ENCODE measurements around the gene CCR7. TPM values are rescaled to one million over a fixed set of nuclear protein-coding genes. Genes with fewer than 3 reads are reported as not detected.

Gene CCR7
- under 0.01 TPM in 1 of 2 replicates, not detected in the other for total RNA-seq

GRCh38 chr17:40564883-40565768 lies at the start of gene CCR7:
TSS of gene CCR7 (minus strand) at chr17:40565472. CDS start at chr17:40565409, 63 bp downstream.
- no peak for DNase-seq (ENCODE audit: low read depth in 2 of 2)

- no peak for DNase-seq (ENCODE audit: low read depth in 2 of 2)
These were observed 49.3 kb upstream of the CCR7 start for GRCh38 chr17:40614431-40615067.

GRCh38 chr17:40613467-40614154 lies 48.3 kb upstream of the CCR7 start:
- DNase-seq (ENCODE audit: low read depth in 2 of 2), result no peak

GRCh38 chr17:40612599-40613244 lies 47.5 kb upstream of the CCR7 start:
- DNase-seq (ENCODE audit: low read depth in 2 of 2), result no peak

- DNase-seq (ENCODE audit: low read depth in 2 of 2), result no peak
These were observed 46.7 kb upstream of the CCR7 start for GRCh38 chr17:40611840-40612474.

GRCh38 chr17:40610359-40610758 lies 45.1 kb upstream of the CCR7 start:
- no peak for DNase-seq (ENCODE audit: low read depth in 2 of 2)

GRCh38 chr17:40608061-40608581 lies 42.8 kb upstream of the CCR7 start:
- DNase-seq (ENCODE audit: low read depth in 2 of 2), result peak in 1 of 2 donors; percentile 41

GRCh38 chr17:40607641-40608040 lies 42.4 kb upstream of the CCR7 start:
- DNase-seq (ENCODE audit: low read depth in 2 of 2), result no peak

- DNase-seq (ENCODE audit: low read depth in 2 of 2), result no peak
These were observed 41.5 kb upstream of the CCR7 start for GRCh38 chr17:40606548-40607353.

- no peak for DNase-seq (ENCODE audit: low read depth in 2 of 2)
These were observed 40.0 kb upstream of the CCR7 start for GRCh38 chr17:40605306-40605705.

GRCh38 chr17:40604327-40605080 lies 39.2 kb upstream of the CCR7 start:
- no peak for DNase-seq (ENCODE audit: low read depth in 2 of 2)

- no peak for DNase-seq (ENCODE audit: low read depth in 2 of 2)
These were observed 37.5 kb upstream of the CCR7 start for GRCh38 chr17:40602445-40603443.

GRCh38 chr17:40600486-40601046 lies 35.3 kb upstream of the CCR7 start:
- no peak for DNase-seq (ENCODE audit: low read depth in 2 of 2)

- no peak for DNase-seq (ENCODE audit: low read depth in 2 of 2)
These were observed 34.1 kb upstream of the CCR7 start for GRCh38 chr17:40599468-40599763.

GRCh38 chr17:40598619-40599467 lies 33.6 kb upstream of the CCR7 start:
- DNase-seq (ENCODE audit: low read depth in 2 of 2), result no peak

- no peak for DNase-seq (ENCODE audit: low read depth in 2 of 2)
These were observed 33.0 kb upstream of the CCR7 start for GRCh38 chr17:40598301-40598618.
